HG03342 (cell line): ENCODE results near the gene TMED7.

Experiments
- ATAC-seq: cut with Tn5 transposase; IDR thresholded peaks from one replicate; pipeline ENCODE4 v1.9.1; 2021; ENCODE audit warnings: mild to moderate bottlenecking, moderate library complexity; ENCODE audit not compliant: unreplicated experiment

Gene TMED7

DNA sequence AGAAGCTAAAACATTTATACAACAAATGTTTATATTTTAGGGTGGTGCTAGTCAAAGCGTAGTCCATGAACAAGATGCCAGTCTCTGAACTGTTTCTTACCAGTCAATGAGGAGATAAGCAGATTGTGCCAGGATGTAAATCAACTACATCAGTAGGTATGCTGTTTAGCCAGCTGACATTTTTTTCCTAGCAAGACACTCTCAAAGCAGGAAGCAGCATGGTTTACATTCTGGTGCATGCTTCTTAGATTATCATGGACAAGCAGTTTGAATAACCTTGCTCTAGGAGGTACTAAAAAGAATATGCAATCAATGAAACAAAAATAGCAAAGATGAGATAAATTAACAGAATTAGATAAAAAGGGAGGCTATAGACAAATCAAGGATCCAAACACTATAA, 40.6 kb downstream of the TMED7 start:
- ATAC-seq = no peak

DNA sequence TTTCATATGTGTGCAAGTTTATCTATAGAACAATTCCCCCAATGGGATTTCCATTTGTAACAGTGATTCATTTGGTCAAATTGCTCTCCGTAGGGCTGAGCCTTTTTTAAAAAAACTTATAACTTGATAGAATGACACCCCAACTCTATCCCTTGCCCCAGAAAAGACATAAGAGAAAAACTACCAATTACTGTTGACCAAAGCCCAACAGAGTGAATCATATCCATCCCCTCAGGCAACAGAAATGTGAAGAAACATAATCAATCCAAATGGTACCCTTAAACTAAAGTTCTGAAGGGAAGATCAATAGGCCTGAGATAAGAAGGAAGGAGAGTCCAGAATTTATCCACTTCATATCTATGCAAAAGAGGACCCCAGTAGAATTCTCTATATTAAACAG, 41.3 kb downstream of the TMED7 start:
- ATAC-seq = no peak

- ATAC-seq = no peak
Measured at GRCh38 chr5:115583474-115583873, 42.4 kb downstream of the TMED7 start.

GRCh38 chr5:115580941-115581340, 44.9 kb downstream of the TMED7 start:
- no peak for ATAC-seq

DNA sequence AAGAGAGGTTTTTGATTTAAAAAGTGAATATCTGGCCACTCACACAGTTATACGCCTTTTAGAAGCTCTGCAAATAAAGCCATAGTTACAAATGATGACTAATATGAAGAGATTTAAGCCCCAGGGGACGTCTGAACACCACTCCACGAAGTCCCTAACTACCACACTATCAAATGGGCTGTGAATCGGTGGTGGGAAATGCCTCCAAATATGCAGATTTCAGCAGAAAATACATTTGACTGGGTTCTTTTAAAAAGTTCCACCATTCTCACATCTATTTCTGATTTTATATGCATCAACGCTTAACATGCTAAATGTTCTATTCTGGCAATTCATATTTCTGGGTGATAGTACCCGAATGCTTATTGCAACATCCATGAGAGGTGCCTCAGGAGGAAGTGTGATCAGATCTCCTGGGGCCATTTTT, 46.1 kb downstream of the TMED7 start:
- ATAC-seq = peak; percentile 74

- ATAC-seq = no peak
Measured at GRCh38 chr5:115579216-115579615, 46.6 kb downstream of the TMED7 start.

GRCh38 chr5:115578657-115579056, 47.2 kb downstream of the TMED7 start:
- peak; percentile 68 for ATAC-seq

- no peak for ATAC-seq
Measured at GRCh38 chr5:115577741-115578140, 48.1 kb downstream of the TMED7 start.

GRCh38 chr5:115577329-115577728, 48.5 kb downstream of the TMED7 start:
- ATAC-seq = no peak

DNA sequence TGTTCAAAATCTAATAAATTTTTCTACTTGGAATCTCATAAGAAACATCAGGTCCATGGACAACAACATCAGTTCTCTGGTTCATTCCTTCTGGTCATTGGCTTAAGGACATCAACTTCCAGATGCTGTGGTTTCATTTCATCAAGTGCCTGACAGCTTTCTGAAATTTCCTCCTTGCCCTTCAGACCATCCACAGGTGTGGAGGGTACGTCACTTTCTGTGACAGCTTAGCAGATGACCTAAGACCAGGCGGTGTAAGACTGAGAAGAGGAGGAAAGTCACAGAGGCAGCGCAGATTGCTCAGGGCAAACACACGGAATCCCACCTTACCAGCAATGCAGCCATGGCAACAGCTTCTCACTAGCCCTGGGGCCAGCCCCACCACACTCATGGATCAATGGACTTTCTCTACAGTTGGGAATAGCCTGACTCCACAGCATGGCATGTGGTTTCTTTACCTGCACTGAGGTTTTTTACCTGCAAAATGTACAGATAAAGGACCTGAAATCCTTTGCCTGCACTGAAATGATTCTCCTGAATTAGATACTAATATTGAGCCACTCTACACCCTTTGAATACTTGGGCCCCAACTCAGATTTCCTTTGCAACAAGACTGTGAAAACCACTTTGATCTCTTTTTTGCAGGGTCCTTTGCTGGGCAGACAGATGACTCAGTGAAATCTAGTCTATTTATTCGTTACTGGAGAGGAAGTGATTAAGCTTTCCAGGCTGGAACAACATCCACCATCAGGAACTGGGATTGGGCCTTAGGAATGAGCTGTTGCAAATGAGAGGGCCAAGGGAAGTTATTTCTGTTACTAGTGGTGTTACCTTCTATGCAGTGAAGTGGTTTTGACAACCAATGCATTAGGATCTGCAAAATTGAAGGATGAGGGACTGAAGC, 50.4 kb downstream of the TMED7 start:
- ATAC-seq = no peak

- no peak for ATAC-seq
Measured at GRCh38 chr5:115573133-115573532, 52.7 kb downstream of the TMED7 start.

- no peak for ATAC-seq
Measured at GRCh38 chr5:115571441-115571878, 54.4 kb downstream of the TMED7 start.

DNA sequence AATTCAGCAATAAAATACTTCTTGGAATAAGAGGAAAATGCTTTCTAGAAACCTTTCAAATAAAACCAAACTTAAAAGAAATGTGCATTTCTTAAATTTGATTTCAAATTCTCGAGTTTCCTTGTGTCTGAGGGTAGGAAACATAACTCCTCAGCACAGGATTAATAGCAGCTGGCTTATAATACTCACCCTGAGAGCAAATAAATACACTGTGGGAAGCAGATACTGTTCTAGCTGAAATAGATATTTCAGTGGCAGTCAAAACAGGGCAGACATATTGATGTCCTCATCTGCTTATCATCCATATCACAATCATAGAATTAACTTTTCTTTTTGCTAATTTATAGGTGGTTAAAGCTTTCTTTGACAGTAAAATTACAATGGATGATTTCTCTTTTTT, 57.2 kb downstream of the TMED7 start:
- ATAC-seq = no peak

DNA sequence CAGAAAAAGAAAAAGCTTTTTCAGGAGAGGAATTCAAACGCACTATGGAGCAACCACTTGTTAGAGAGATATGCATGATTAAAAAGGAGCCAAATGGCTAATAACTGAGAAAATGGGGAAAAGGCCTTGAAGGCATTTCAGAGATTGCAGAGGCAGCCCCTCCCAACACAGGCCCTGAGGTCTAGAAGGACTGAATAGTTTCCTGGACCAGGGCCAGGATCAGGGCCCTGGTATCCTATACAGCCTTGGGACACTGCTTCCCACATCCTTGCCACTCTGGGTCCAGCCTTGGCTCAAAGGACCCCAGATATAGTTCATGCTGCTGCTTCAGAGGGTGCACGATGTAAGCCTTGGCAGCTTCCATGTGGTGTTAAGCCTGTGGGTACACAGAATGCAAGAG, 60.6 kb downstream of the TMED7 start:
- ATAC-seq = no peak
